ENCODE data around the gene PTPRN2.

DNA sequence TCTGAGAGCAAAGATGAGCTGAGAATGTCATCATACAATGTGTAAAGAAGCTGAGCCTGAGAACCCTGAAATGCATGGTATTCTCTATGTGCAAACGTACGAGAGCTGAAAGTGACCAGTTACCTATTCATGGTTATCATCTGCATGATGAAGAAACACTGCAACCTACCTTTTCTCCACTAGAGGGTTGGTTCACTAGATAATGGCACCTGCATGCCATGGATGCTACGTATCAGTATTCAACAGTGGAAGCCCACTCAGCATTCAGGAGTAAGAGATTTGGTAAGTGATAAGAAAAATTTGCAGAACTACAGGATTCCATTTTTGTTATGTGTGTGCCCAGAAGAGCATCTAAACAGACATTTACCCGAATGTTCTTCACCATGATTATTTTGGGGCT is 145.4 kb downstream of the PTPRN2 start:
- TF ChIP-seq, protein P1, sequence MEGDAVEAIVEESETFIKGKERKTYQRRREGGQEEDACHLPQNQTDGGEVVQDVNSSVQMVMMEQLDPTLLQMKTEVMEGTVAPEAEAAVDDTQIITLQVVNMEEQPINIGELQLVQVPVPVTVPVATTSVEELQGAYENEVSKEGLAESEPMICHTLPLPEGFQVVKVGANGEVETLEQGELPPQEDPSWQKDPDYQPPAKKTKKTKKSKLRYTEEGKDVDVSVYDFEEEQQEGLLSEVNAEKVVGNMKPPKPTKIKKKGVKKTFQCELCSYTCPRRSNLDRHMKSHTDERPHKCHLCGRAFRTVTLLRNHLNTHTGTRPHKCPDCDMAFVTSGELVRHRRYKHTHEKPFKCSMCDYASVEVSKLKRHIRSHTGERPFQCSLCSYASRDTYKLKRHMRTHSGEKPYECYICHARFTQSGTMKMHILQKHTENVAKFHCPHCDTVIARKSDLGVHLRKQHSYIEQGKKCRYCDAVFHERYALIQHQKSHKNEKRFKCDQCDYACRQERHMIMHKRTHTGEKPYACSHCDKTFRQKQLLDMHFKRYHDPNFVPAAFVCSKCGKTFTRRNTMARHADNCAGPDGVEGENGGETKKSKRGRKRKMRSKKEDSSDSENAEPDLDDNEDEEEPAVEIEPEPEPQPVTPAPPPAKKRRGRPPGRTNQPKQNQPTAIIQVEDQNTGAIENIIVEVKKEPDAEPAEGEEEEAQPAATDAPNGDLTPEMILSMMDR (IDR thresholded peaks at IDR 0.05; ENCODE audit: extremely low read depth in 1 of 2, insufficient read depth in 1 of 2, low read depth in 1 of 2, low read length in 2 of 2), result no peak
- no peak for TF ChIP-seq POLR2AphosphoS5 (IDR thresholded peaks at IDR 0.05; ENCODE audit: insufficient read depth, low read depth, low read length)
- TF ChIP-seq EZH2 (IDR thresholded peaks at IDR 0.05; ENCODE audit: borderline replicate concordance, low read depth, low read length, severe bottlenecking), result no peak
- TF ChIP-seq POLR2A (IDR thresholded peaks at IDR 0.05; ENCODE audit: low read depth, low read length), result no peak
- no peak for TF ChIP-seq MYC (IDR thresholded peaks at IDR 0.05; ENCODE audit: low read depth, low read length)

Data from endothelial cell of umbilical vein (primary cell).